Transverse colon (tissue), 4 donors: ENCODE results near the gene RXRG. TPM values are rescaled to one million over a fixed set of nuclear protein-coding genes. Genes with fewer than 3 reads are reported as not detected.
A peak's percentile ranks its signal among the peaks of the same experiment; 100 is the strongest.

Experiments
- DNase-seq: peaks from one replicate; pipeline ENCODE4 v3.0.0-alpha.2; 2019
- H3K27ac ChIP-seq, 4 donors: fragments of 200-600 bp; sonication (generic); 2 replicates each; pipeline ENCODE4 v1.5.1; 2016 to 2018; ENCODE audit warnings: inconsistent platforms in 4 of 4
- H3K27me3 ChIP-seq: fragments of 200-600 bp; sonication (generic); 2 replicates; pipeline ENCODE4 v1.5.1; 2017; ENCODE audit warnings: inconsistent platforms
- H3K36me3 ChIP-seq, 4 donors: fragments of 200-600 bp; sonication (generic); 2 replicates each; pipeline ENCODE4 v1.5.1; 2017 to 2019; ENCODE audit warnings: inconsistent platforms in 4 of 4
- H3K4me1 ChIP-seq, 4 donors: fragments of 200-600 bp; sonication (generic); 2 replicates each; pipeline ENCODE4 v1.5.1; 2017 to 2020; ENCODE audit warnings: inconsistent platforms in 4 of 4
- H3K4me3 ChIP-seq, 4 donors: fragments of 200-600 bp; sonication (generic); 1 replicate in 1 of 4; 2 replicates in 3 of 4; pipeline versions ENCODE4 v1.5.1 to v1.6.1; 2017 to 2019; ENCODE audit warnings: inconsistent platforms in 4 of 4
- H3K9me3 ChIP-seq, 2 donors: fragments of 200-600 bp; sonication (generic); 2 replicates each; pipeline ENCODE4 v1.5.1; 2017 to 2019; ENCODE audit warnings: inconsistent platforms in 2 of 2
- EP300 ChIP-seq: sonication (generic); formaldehyde crosslinking; IDR thresholded peaks from one replicate; pipeline ENCODE4 v1.6.1; 2017; ENCODE audit warnings: antibody characterized with exemption, low read depth
- POLR2A ChIP-seq: fragments of 450-650 bp; IDR thresholded peaks from one replicate; pipeline ENCODE4 v1.6.1; 2016; ENCODE audit warnings: antibody characterized with exemption, mild to moderate bottlenecking, moderate library complexity
- POLR2AphosphoS5 ChIP-seq, 3 donors: sonication (generic); formaldehyde crosslinking; IDR thresholded peaks; one replicate each; pipeline ENCODE4 v1.6.1; 2016; ENCODE audit warnings: antibody characterized with exemption in 3 of 3
- WGBS, 2 donors: methylation state at CpG; one replicate each; pipeline ENCODE4 v1.1.5; 2018; ENCODE audit warnings: low coverage in 1 of 2; 5-methylcytosine and 5-hydroxymethylcytosine counted together
- in situ Hi-C, 4 donors: fragments of 200-750 bp; cut with MboI; loops; one replicate each; pipeline versions ENCODE4 v1.15.0 to v1.15.1; 2017; ENCODE audit warnings: low sequenced_read_pairs in 3 of 4, low pct_ligation_motif_present in 1 of 4, low pct_unique_long_range_greater_than_20kb in 1 of 4
- intact Hi-C: fragments of 100-400 bp; cut with DNase I; formaldehyde crosslinking; loops from one replicate; pipeline ENCODE4 v1.15.1; 2023; ENCODE audit warnings: low total_unique reads
- total RNA-seq, 4 donors: library from RNA; depleted of rRNA; stranded (reverse); fragments of >200 nt; gene quantifications; one replicate each; pipeline ENCODE4 v1.1.0, GENCODE V29; 2016
- TF ChIP-seq, protein P1 (sequence below), 5 experiments: fragments of 200-600 bp in 3 of 5; fragments of 450-650 bp in 2 of 5; sonication (generic) in 3 of 5; IDR thresholded peaks; 1 replicate in 2 of 5; 2 replicates in 3 of 5; pipeline ENCODE4 v1.5.1; 2016 to 2017; ENCODE audit warnings: antibody characterized with exemption in 5 of 5, inconsistent platforms in 3 of 5, mild to moderate bottlenecking in 2 of 5, moderate library complexity in 1 of 5

The RXRG gene
- total RNA-seq, 4 donors from 2014 or later: 0.96 TPM; not detected in 3

DNA sequence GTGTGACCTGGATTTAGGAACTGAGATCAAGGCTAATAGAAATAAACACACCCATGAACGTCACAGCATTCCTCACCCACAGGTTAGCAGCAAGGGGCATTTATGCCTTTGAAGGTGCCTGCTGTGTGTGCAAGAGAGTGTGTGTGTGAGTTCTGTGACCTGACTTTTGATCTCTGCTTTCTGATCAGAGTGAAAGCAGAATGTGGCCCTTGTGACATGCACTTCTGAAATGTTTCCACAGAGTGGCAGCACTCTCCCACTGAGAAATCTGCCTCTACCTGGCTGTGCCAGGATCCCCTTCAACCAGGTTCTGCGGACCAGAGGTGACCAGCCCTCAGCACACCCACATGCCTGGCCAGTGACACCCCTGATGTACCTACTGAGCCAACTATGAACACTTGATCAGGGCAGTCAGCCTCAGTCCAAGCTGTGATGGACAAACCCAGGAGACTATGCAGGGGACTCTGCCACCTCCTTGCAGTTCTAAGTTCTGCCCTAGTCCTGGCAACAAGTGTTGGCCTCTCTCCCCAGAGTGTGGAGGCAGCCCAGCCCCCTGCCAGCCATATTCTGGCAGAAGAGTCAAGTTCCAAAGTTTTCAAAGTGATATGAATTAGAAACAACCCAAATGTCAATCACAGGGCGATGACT is 41.0 kb downstream of the RXRG start:
- DNase-seq: no peak
- no peak overlapping the region for H3K27ac ChIP-seq
- H3K4me1 ChIP-seq: no peaks in the 10 kb centered on the region
- in situ Hi-C loops (no loop called here), intact Hi-C loops (no loop called here)
- H3K27me3 ChIP-seq: no peaks in the 10 kb centered on the region
- H3K9me3 ChIP-seq: no peaks in the 10 kb centered on the region
- TF ChIP-seq EP300: no peak
- TF ChIP-seq, protein P1, sequence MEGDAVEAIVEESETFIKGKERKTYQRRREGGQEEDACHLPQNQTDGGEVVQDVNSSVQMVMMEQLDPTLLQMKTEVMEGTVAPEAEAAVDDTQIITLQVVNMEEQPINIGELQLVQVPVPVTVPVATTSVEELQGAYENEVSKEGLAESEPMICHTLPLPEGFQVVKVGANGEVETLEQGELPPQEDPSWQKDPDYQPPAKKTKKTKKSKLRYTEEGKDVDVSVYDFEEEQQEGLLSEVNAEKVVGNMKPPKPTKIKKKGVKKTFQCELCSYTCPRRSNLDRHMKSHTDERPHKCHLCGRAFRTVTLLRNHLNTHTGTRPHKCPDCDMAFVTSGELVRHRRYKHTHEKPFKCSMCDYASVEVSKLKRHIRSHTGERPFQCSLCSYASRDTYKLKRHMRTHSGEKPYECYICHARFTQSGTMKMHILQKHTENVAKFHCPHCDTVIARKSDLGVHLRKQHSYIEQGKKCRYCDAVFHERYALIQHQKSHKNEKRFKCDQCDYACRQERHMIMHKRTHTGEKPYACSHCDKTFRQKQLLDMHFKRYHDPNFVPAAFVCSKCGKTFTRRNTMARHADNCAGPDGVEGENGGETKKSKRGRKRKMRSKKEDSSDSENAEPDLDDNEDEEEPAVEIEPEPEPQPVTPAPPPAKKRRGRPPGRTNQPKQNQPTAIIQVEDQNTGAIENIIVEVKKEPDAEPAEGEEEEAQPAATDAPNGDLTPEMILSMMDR (IDR thresholded peaks at IDR 0.05): peak; percentile 16 to 43 (median 33)
- TF ChIP-seq POLR2A: no peak
- no peaks in the 10 kb centered on the region for H3K36me3 ChIP-seq
- H3K4me3 ChIP-seq: no peak overlapping the region
- 34 to 49% methylated on average over 2 to 3 of the region's 3 CpGs for WGBS, 2 donors

DNA sequence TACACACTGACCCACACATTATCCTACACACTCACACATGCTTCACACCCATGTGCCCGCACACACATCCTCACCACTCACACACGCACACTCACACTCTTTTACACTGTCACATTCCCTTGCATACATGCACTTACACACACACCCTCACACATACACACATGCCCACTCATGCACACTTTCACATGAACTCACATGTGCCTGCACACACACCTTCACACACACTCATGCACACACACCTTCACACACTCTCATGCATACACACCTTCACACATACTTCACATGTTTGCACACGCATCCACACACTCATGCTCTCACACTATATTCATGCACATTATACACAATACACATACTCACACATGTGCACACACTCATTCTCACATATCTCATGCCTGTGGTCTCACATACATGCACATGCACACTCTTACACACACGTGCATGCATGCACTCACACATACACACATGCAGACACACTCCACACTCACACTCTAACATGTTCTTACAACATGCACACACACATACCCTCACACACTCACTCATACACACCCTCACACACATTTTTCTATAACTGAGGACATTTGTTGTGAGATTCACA is 42.3 kb downstream of the RXRG start:
- TF ChIP-seq, protein P1 (IDR thresholded peaks at IDR 0.05): no peak
- TF ChIP-seq POLR2A: no peak
- TF ChIP-seq EP300: no peak
- no peak for TF ChIP-seq POLR2AphosphoS5 (IDR thresholded peaks at IDR 0.05)
- Histone ChIP-seq H3K36me3 (no peaks in the 10 kb centered on the region), H3K4me3 (no peak overlapping the region), H3K27me3 (no peaks in the 10 kb centered on the region), H3K27ac (no peak overlapping the region), H3K9me3 (no peaks in the 10 kb centered on the region), H3K4me1 (no peaks in the 10 kb centered on the region)
- intact Hi-C loops (no loop called here), in situ Hi-C loops (no loop called here)
- 90 to 94% methylated on average over 4 of the region's 4 CpGs for WGBS, 2 donors
- DNase-seq: no peak

DNA sequence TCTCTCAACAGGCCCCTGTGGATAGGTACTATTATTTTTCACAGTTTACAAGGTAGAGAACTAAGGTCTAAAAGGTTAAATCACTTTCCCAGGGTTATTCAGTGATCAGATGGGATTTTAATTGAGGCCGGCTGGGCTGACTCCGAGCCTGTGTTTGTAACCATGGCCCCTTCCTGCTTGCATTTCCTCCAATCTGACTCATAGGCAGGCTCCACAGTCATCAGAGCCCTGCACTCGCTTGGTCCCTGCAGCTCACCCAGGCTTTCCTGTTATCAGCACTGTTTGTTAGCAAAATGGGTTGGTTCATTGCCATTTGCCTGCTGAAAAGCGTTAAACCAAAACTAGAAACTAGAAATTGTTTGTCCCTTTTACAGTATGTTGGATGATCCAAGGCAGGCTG is 47.0 kb downstream of the RXRG start:
- Histone ChIP-seq H3K36me3 (no peaks in the 10 kb centered on the region), H3K4me1 (peaks cover 0 to 6% (median 2%) of the 10 kb centered on the region in 4 donors), H3K27me3 (peaks cover 7% of the 10 kb centered on the region), H3K4me3 (no peak overlapping the region), H3K9me3 (no peaks in the 10 kb centered on the region), H3K27ac (no peak overlapping the region)
- in situ Hi-C loops (loop anchor here (10.0 to 25.0 kb wide), 3 partner anchors 197 to 517 kb away; no protein-coding TSS in a partner anchor), intact Hi-C loops (loop anchor here (10.0 kb wide), 1 partner anchor 517 kb away; no protein-coding TSS in a partner anchor)
- 51 to 63% methylated on average over 1 to 4 of the region's 4 CpGs for WGBS, 2 donors
- no peak for DNase-seq
- TF ChIP-seq POLR2AphosphoS5 (IDR thresholded peaks at IDR 0.05): no peak
- no peak for TF ChIP-seq POLR2A
- TF ChIP-seq, protein P1 (IDR thresholded peaks at IDR 0.05): no peak
- TF ChIP-seq EP300: no peak

DNA sequence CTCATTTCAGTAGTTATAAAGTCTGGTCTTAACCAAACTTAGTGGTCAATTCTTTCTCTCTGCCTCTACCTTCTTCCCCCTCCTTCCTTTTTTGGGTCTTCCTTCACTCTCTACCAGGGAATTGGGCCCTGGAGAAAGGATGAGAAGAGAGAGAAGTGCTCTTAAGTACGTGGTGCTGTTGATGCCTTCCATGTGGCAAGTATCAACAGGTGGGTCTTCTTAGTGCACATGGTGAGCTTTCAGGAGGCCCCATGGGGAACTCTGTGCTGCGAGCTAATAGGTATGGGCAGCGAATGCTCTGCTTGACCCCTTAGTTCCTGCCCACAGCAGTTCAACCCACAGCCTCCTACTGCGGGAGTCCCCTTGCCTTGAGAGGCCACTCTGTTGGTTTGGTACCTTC is 49.0 kb downstream of the RXRG start:
- peaks cover 0 to 9% (median 2%) of the 10 kb centered on the region in 4 donors for H3K4me1 ChIP-seq
- 80% methylated on average over 4 of the region's 4 CpGs; no CpG with 5 or more reads in 1 of the 2 donors for WGBS, 2 donors
- no peaks in the 10 kb centered on the region for H3K36me3 ChIP-seq
- in situ Hi-C loops: loop anchor here (10.0 to 25.0 kb wide), 3 partner anchors 199 to 519 kb away; no protein-coding TSS in a partner anchor
- intact Hi-C loops: loop anchor here (10.0 kb wide), 1 partner anchor 519 kb away; no protein-coding TSS in a partner anchor
- no peaks in the 10 kb centered on the region for H3K9me3 ChIP-seq
- DNase-seq: no peak
- TF ChIP-seq, protein P1 (IDR thresholded peaks at IDR 0.05): no peak
- TF ChIP-seq EP300: no peak
- TF ChIP-seq POLR2AphosphoS5 (IDR thresholded peaks at IDR 0.05): no peak
- TF ChIP-seq POLR2A: no peak
- H3K27ac ChIP-seq: no peak overlapping the region
- H3K27me3 ChIP-seq: peaks cover 16% of the 10 kb centered on the region
- no peak overlapping the region for H3K4me3 ChIP-seq
